Cardiac fibroblast (primary cell): ENCODE measurements around the gene GAST.
"Not testable (repeated sequence)": the region's sequence is repeated elsewhere in the genome, so short reads cannot be mapped to it uniquely, and the experiment has no call there.

ENCODE experiments used
- DNase-seq, 2 donors: peaks; one replicate each; pipeline versions ENCODE4 v3.0.0 to v3.0.0-alpha.2; 2010; ENCODE audit warnings: low read depth in 2 of 2
- H3K4me3 ChIP-seq, 2 donors: replicated peaks in 1 of 2; 1 replicate in 1 of 2; 2 replicates in 1 of 2; pipeline ENCODE4 v1.5.1; 2011; ENCODE audit warnings: low read depth in 2 of 2, low read length in 2 of 2, mild to moderate bottlenecking in 2 of 2, moderate library complexity in 1 of 2
- TF ChIP-seq, protein P1 (sequence below): IDR thresholded peaks from one replicate; pipeline ENCODE4 v1.5.1; 2011; ENCODE audit warnings: low read depth, mild to moderate bottlenecking, low read length, inconsistent platforms

The GAST gene

DNA sequence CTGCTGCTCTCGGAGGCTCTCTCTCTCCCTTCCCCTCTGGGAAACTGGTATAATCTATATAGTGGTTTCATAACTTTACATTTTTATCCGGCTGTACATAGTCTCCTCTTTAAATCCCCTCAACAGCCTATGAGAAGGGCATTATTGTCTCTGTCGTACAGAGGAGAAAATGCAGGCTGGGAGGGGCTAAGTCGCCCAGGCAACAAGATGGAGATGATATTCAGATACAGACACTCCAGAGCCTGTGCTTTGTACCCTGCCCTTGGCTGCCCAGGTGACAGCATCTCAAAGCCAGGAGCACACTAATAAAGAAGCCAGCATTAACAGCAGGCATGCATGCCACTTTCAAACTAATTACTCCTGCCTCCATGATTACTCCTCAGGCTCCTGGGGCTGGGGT is 28.1 kb upstream of the GAST start:
- no peak overlapping the region for H3K4me3 ChIP-seq
- TF ChIP-seq, protein P1, sequence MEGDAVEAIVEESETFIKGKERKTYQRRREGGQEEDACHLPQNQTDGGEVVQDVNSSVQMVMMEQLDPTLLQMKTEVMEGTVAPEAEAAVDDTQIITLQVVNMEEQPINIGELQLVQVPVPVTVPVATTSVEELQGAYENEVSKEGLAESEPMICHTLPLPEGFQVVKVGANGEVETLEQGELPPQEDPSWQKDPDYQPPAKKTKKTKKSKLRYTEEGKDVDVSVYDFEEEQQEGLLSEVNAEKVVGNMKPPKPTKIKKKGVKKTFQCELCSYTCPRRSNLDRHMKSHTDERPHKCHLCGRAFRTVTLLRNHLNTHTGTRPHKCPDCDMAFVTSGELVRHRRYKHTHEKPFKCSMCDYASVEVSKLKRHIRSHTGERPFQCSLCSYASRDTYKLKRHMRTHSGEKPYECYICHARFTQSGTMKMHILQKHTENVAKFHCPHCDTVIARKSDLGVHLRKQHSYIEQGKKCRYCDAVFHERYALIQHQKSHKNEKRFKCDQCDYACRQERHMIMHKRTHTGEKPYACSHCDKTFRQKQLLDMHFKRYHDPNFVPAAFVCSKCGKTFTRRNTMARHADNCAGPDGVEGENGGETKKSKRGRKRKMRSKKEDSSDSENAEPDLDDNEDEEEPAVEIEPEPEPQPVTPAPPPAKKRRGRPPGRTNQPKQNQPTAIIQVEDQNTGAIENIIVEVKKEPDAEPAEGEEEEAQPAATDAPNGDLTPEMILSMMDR = no peak
- no peak for DNase-seq

DNA sequence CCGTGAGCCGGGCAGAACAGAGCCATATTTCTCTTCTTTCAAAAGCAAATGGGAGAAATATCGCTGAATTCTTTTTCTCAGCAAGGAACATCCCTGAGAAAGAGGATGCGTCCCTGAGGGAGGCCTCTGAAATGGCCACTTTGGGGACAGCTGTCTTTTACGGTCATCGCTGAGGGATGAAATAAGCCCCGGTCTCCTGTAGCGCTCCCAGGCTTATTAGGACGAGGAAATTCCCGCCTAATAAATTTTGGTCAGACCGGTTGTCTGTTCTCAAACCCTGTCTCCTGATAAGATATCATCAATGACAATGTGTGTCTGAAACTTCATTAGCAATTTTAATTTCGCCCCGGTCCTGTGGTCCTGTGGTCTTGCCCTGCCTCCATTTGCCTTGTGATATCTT is 26.4 kb upstream of the GAST start:
- not testable (repeated sequence) for DNase-seq, H3K4me3 ChIP-seq

DNA sequence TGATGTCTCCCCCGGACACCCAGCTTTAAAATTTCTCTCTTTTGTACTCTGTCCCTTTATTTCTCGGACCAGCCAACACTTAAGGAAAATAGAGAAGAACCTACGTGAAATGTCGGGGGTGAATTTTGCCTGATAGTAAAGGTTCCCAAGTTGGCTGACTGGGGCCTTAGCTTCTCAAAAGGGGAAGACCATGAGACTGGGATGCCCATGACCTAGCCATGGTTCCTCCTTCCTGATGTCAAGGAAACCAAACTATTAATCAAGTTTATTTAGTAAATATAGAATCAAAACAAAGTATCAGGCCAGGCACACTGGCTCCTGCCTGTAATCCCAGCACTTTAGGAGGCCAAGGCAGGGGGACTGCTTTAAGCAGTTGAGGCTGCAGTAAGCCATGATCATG is 25.9 kb upstream of the GAST start:
- no peak overlapping the region for H3K4me3 ChIP-seq
- DNase-seq = no peak
- TF ChIP-seq, protein P1 = no peak

DNA sequence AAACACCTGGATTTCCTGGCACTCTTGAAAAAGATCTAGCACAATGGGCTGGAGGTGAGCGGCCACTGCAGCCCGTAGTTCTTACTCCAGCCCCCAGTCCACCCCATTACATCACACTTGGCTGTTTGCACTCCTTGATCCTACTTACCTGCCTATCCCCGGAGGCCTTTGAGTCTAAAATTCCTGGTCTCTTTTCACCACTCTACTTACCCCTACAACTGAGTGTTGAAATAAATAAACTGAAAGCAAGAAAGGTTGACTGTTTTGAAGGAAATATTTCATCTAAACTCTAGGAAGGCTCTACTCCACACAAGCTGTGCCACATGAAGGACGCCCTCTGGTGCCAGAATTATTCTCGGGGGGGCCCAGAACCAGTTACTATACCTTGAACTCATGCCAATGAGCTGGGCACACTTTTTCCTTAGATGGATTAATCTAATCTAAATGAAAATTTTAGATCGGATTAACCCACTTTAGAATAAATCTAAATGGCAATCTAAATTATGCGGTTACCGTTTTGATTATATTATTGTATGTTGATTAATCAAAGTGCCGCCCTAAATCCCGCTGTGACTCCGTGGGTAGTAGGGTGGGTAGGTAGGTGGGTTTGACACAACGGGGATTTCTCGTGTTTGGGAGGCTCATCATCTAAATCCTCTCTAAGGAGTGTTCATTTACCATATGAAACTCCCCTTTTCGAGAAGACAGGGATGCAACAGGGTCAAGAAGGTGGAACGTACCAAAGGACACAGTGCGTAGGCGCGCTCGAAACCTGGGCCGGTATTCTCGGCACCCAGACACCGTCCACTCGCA is 24.1 kb upstream of the GAST start:
- TF ChIP-seq, protein P1 = no peak
- DNase-seq = peak in 1 of 2 donors; percentile 53
- peak overlapping the region; percentile 56 to 64 for H3K4me3 ChIP-seq

DNA sequence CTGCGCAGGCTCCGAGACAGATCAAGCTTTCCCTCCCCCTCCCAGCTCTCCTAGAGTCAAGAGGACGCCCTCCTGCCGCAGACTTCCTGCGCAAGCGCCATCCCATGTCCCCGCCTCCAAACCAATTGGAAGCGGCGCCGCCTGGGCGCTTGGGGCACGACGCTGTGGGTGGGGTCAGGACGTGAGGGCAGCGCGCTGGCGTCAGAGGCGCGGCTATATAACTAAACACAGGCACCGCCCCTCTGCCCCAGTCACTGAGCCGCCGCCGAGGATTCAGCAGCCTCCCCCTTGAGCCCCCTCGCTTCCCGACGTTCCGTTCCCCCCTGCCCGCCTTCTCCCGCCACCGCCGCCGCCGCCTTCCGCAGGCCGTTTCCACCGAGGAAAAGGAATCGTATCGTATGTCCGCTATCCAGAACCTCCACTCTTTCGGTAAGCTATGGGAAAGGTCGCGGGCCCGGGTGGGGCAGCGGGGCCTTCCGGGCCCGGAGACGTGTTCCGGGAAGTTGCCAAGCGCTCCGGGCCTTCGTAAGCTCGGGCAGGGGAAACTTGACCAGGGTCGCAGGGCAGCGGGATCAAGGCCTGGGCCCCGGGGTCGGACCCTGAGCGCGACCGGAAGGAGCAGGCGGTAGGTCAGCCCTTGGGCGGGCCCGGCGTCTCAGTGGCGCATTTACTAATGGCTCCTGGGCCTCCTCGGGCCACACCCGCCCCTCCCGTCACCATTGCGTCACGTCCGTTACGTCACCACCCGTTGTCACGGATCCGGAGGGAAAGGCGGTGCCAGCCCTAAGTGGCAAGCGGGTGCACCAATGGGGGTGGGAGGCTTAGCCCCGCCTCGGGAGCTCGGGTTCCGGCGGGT is 23.3 kb upstream of the GAST start, which contains the start of gene EIF1:
EIF1 (plus strand) TSS at position 245 of the 856 bp plus-strand sequence; CDS start at position 399, 154 bp downstream.
- DNase-seq = peak; percentile 100
- H3K4me3 ChIP-seq = peak within 1 kb of the TSS; percentile 84 to 92
- TF ChIP-seq, protein P1 = no peak

DNA sequence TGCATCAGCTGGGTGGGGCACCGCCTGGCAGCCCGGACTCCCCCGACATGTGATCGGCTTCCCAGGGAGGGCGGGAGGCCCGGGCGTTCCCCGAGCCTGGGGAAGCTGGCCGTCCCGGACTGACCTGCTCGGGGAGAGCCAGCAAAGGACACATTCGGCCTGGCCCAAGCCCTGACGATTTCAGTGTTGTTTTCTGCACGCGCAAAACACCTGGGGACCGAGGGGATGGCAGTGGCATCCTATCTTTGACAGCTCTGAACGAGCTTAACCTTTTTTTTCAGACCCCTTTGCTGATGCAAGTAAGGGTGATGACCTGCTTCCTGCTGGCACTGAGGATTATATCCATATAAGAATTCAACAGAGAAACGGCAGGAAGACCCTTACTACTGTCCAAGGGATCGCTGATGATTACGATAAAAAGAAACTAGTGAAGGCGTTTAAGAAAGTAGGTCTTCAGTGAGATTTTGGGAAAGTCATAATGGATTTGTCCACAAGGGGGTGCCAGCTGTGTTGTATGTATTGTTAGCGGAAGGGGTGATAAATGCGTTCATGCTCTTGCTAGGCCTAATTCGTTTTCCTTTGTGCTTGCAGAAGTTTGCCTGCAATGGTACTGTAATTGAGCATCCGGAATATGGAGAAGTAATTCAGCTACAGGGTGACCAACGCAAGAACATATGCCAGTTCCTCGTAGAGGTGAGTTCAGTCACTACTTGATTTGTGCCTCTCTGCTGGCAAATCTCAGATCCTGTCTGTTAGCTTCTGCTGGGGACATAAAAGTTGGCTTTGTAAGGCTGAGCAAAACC is 22.4 kb upstream of the GAST start:
- TF ChIP-seq, protein P1 = peak; percentile 59
- H3K4me3 ChIP-seq = peak overlapping the region; percentile 84 to 92
- DNase-seq = peak; percentile 78 to 80
